Measurements from ENCODE around the gene AGPAT2.

Gene AGPAT2

DNA sequence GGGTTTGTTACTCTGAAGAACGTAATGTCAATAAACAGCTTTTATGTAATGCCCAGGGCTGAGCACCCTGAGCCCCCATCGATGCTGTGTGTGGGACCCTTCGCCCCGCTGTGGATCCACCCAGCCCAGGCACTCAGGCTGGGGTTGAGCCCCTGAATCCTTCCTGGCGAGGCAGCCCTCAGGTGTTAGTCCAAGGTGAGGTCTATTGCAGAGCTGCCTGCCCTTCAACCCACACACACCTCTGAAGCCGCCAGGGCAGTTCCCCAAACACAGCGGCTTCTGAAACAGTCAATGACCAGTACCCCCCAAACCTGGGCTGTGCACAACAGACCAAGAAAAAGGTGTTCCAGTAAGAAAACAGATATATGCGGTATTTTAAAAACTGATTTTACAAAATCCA lies 36.7 kb upstream of the AGPAT2 start:
- no peak for ATAC-seq

DNA sequence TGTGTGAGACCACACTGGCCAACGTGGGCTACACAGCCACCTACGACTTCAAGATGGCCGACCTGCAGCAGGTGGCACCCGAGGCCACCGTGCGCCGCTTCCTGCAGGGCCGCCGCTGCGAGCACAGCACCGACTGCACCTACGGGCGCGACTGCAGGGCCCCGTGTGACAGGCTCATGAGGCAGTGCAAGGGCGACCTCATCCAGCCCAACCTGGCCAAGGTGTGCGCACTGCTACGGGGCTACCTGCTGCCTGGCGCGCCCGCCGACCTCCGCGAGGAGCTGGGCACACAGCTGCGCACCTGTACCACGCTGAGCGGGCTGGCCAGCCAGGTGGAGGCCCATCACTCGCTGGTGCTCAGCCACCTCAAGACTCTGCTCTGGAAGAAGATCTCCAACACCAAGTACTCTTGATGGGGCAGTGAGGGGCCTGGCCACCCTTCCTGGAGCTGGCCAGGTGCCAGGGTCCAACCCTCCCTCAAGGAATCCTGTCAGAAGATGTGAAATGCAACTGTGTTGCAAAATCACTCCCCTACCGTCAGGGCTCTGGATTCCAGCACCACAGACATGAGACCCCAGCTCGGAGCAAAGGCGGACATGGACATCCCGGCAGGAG lies 36.2 kb upstream of the AGPAT2 start:
- TF ChIP-seq, protein P1, sequence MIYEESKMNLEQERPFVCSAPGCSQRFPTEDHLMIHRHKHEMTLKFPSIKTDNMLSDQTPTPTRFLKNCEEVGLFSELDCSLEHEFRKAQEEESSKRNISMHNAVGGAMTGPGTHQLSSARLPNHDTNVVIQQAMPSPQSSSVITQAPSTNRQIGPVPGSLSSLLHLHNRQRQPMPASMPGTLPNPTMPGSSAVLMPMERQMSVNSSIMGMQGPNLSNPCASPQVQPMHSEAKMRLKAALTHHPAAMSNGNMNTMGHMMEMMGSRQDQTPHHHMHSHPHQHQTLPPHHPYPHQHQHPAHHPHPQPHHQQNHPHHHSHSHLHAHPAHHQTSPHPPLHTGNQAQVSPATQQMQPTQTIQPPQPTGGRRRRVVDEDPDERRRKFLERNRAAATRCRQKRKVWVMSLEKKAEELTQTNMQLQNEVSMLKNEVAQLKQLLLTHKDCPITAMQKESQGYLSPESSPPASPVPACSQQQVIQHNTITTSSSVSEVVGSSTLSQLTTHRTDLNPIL (CRISPR knock-in tag; IDR thresholded peaks at IDR 0.05; ENCODE audit: low read depth) = no peak
- TF ChIP-seq ZNF565 (CRISPR knock-in tag; conservative IDR thresholded peaks at IDR 0.05; ENCODE audit: low read depth) (no peak), TOX (CRISPR knock-in tag; IDR thresholded peaks at IDR 0.05; ENCODE audit: borderline replicate concordance) (no peak), ZNF8 (CRISPR knock-in tag; IDR thresholded peaks at IDR 0.05) (no peak), ZNF70 (CRISPR knock-in tag; IDR thresholded peaks at IDR 0.05) (no peak), ISL1 (CRISPR knock-in tag; IDR thresholded peaks at IDR 0.05) (no peak), PPARA (CRISPR knock-in tag; IDR thresholded peaks at IDR 0.05; ENCODE audit: borderline replicate concordance) (no peak)
- ATAC-seq = no peak

More for the DNA sequence above, 36.7 kb upstream of the AGPAT2 start:
- TF ChIP-seq ARNTL (CRISPR knock-in tag; IDR thresholded peaks at IDR 0.05; ENCODE audit: borderline replicate concordance, low read depth) = no peak
- no peak for TF ChIP-seq SNAI2 (CRISPR knock-in tag; IDR thresholded peaks at IDR 0.05)
- TF ChIP-seq, protein P2, sequence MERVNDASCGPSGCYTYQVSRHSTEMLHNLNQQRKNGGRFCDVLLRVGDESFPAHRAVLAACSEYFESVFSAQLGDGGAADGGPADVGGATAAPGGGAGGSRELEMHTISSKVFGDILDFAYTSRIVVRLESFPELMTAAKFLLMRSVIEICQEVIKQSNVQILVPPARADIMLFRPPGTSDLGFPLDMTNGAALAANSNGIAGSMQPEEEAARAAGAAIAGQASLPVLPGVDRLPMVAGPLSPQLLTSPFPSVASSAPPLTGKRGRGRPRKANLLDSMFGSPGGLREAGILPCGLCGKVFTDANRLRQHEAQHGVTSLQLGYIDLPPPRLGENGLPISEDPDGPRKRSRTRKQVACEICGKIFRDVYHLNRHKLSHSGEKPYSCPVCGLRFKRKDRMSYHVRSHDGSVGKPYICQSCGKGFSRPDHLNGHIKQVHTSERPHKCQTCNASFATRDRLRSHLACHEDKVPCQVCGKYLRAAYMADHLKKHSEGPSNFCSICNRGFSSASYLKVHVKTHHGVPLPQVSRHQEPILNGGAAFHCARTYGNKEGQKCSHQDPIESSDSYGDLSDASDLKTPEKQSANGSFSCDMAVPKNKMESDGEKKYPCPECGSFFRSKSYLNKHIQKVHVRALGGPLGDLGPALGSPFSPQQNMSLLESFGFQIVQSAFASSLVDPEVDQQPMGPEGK (CRISPR knock-in tag; IDR thresholded peaks at IDR 0.05; ENCODE audit: borderline replicate concordance) = no peak
- TF ChIP-seq OSR1 (CRISPR knock-in tag; IDR thresholded peaks at IDR 0.05) = no peak
- TF ChIP-seq ISL1 (CRISPR knock-in tag; IDR thresholded peaks at IDR 0.05) = no peak
- no peak for TF ChIP-seq ZNF565 (CRISPR knock-in tag; conservative IDR thresholded peaks at IDR 0.05; ENCODE audit: low read depth)
- no peak for TF ChIP-seq ESRRG (CRISPR knock-in tag; IDR thresholded peaks at IDR 0.05)
- TF ChIP-seq ZC3H10 (CRISPR knock-in tag; IDR thresholded peaks at IDR 0.05) = no peak
- no peak for TF ChIP-seq ZFP3 (CRISPR knock-in tag; IDR thresholded peaks at IDR 0.05)
- TF ChIP-seq BACH2 (CRISPR knock-in tag; IDR thresholded peaks at IDR 0.05; ENCODE audit: borderline replicate concordance) = no peak
- TF ChIP-seq CSDC2 (CRISPR knock-in tag; IDR thresholded peaks at IDR 0.05) = no peak

DNA sequence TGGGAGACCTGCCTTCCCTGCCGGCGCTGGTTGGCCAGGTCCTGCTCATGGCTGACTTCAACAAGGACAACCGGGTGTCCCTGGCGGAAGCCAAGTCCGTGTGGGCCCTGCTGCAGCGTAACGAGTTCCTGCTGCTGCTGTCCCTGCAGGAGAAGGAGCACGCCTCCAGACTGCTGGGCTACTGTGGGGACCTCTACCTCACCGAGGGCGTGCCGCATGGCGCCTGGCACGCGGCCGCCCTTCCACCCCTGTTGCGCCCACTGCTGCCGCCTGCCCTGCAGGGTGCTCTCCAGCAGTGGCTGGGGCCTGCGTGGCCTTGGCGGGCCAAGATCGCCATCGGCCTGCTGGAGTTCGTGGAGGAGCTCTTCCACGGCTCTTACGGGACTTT lies 35.7 kb upstream of the AGPAT2 start:
- no peak; the same call in none of the 3 replicates for ATAC-seq
- TF ChIP-seq ZFP3 (CRISPR knock-in tag; IDR thresholded peaks at IDR 0.05) (no peak), RARB (CRISPR knock-in tag; IDR thresholded peaks at IDR 0.05) (no peak), TCF4 (CRISPR knock-in tag; IDR thresholded peaks at IDR 0.05; ENCODE audit: borderline replicate concordance) (no peak), ISL1 (CRISPR knock-in tag; IDR thresholded peaks at IDR 0.05) (no peak), ARNTL (CRISPR knock-in tag; IDR thresholded peaks at IDR 0.05; ENCODE audit: borderline replicate concordance, low read depth) (no peak), CSDC2 (CRISPR knock-in tag; IDR thresholded peaks at IDR 0.05) (no peak), BACH2 (CRISPR knock-in tag; IDR thresholded peaks at IDR 0.05; ENCODE audit: borderline replicate concordance) (no peak)
- TF ChIP-seq, protein P3, sequence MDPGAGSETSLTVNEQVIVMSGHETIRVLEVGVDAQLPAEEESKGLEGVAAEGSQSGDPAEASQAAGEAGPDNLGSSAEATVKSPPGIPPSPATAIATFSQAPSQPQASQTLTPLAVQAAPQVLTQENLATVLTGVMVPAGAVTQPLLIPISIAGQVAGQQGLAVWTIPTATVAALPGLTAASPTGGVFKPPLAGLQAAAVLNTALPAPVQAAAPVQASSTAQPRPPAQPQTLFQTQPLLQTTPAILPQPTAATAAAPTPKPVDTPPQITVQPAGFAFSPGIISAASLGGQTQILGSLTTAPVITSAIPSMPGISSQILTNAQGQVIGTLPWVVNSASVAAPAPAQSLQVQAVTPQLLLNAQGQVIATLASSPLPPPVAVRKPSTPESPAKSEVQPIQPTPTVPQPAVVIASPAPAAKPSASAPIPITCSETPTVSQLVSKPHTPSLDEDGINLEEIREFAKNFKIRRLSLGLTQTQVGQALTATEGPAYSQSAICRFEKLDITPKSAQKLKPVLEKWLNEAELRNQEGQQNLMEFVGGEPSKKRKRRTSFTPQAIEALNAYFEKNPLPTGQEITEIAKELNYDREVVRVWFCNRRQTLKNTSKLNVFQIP (CRISPR knock-in tag; IDR thresholded peaks at IDR 0.05; ENCODE audit: borderline replicate concordance, low read depth) = no peak
- TF ChIP-seq, protein P4, sequence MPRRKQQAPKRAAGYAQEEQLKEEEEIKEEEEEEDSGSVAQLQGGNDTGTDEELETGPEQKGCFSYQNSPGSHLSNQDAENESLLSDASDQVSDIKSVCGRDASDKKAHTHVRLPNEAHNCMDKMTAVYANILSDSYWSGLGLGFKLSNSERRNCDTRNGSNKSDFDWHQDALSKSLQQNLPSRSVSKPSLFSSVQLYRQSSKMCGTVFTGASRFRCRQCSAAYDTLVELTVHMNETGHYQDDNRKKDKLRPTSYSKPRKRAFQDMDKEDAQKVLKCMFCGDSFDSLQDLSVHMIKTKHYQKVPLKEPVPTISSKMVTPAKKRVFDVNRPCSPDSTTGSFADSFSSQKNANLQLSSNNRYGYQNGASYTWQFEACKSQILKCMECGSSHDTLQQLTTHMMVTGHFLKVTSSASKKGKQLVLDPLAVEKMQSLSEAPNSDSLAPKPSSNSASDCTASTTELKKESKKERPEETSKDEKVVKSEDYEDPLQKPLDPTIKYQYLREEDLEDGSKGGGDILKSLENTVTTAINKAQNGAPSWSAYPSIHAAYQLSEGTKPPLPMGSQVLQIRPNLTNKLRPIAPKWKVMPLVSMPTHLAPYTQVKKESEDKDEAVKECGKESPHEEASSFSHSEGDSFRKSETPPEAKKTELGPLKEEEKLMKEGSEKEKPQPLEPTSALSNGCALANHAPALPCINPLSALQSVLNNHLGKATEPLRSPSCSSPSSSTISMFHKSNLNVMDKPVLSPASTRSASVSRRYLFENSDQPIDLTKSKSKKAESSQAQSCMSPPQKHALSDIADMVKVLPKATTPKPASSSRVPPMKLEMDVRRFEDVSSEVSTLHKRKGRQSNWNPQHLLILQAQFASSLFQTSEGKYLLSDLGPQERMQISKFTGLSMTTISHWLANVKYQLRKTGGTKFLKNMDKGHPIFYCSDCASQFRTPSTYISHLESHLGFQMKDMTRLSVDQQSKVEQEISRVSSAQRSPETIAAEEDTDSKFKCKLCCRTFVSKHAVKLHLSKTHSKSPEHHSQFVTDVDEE (CRISPR knock-in tag; IDR thresholded peaks at IDR 0.05) = no peak

Measured in SK-N-SH treated with all-trans-retinoic acid at 6 μM for 48 hours (cell line).